ENCODE measurements around the gene RPS18.

The RPS18 gene

DNA sequence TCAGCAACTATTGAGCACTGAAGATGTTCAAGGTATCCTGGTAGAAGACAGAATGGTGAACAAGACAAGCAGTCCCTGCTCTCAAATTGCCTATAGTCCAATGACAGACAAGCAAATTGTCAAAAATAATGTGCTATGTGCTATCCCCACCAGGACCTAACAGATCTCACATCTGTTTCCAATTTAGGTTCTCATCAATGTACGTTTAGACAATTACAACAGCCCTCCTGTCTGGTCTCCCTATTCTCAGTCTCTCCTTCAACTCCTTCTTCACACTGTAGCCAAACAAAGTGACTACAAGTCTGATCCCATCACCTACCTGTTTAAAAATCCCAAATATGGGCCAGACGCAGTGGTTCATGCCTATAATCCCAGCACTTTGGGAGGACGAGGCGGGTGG, 34.5 kb downstream of the RPS18 start:
- TF ChIP-seq, protein P1, sequence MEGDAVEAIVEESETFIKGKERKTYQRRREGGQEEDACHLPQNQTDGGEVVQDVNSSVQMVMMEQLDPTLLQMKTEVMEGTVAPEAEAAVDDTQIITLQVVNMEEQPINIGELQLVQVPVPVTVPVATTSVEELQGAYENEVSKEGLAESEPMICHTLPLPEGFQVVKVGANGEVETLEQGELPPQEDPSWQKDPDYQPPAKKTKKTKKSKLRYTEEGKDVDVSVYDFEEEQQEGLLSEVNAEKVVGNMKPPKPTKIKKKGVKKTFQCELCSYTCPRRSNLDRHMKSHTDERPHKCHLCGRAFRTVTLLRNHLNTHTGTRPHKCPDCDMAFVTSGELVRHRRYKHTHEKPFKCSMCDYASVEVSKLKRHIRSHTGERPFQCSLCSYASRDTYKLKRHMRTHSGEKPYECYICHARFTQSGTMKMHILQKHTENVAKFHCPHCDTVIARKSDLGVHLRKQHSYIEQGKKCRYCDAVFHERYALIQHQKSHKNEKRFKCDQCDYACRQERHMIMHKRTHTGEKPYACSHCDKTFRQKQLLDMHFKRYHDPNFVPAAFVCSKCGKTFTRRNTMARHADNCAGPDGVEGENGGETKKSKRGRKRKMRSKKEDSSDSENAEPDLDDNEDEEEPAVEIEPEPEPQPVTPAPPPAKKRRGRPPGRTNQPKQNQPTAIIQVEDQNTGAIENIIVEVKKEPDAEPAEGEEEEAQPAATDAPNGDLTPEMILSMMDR (IDR thresholded peaks at IDR 0.05; ENCODE audit: borderline replicate concordance, control extremely low read depth, extremely low read depth, insufficient read depth, missing control alignments) = no peak
- in situ Hi-C loops (cut with MboI; ENCODE audit: low sequenced_read_pairs, unreplicated experiment) = no loop called here
- DNase-seq (ENCODE audit: low spot score) = no peak

DNA sequence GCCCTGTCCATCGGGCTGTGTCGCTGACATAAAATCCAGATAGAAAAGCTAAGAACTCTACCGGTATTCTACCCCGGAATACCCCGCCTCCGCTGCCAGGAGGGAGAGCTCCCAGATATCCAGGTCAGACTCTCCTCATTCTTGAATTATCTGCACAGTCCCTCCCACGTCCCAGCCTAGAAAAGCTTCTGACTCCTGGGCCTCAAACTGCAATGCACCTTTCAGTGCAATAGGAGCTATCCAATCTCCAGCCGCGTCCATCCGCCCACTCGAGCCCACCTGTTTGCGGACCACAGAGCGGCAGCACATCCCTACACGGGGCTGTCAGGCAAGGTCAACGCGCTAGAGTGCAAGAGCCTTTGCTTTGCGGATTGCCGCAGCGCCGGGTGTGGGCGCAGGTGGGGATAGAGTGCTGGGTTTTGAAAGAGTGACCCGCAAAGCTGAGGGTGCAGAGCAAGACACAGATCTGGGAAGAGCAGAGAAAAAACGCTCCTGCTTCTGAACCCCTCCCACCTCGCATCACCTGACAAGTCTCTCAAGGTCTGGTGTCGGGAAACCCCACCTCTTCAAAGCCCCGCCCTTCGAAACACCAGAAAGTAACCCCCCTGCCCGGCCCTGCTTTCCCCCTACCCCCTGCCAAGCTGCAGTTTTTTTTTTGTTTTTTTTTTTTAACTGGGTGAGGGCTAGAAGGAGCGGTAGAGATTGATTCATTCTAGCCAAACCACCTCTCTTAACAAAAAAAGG, 40.7 kb downstream of the RPS18 start:
- TF ChIP-seq, protein P1 (IDR thresholded peaks at IDR 0.05; ENCODE audit: borderline replicate concordance, control extremely low read depth, extremely low read depth, insufficient read depth, missing control alignments) = no peak
- in situ Hi-C loops (cut with MboI; ENCODE audit: low sequenced_read_pairs, unreplicated experiment) = no loop called here
- peak; percentile 91 for DNase-seq (ENCODE audit: low spot score)

DNA sequence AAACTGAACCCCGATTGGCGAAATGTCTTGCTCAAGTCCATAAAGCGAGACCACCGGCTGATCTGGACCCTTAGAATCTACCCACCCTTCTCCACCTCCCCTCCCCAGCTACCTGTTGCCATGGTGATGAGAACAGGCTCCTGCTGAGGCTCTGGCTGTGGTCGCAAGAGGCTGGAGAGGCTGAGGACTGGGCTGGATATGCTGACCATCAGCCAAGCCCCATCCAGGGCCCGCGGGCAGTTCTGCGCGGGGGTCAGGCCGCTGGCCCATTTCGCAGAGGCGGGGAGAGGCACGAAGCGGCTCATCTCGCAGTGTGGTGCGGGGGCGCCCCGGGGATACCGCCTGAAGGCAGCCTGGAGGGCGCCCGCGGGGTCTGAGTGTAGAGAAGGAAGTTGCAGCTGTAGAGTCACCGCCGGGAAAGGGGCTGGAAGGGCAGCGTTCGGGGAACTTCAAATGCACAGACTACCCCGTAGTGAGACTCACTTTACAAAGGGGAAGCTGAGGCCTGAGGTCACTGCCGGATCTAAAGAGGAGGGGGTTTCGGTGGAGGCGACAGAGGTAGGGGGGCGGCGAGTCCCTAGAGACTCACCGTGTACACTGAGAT, 41.3 kb downstream of the RPS18 start:
- TF ChIP-seq, protein P1 (IDR thresholded peaks at IDR 0.05; ENCODE audit: borderline replicate concordance, control extremely low read depth, extremely low read depth, insufficient read depth, missing control alignments) = no peak
- peak; percentile 73 for DNase-seq (ENCODE audit: low spot score)
- in situ Hi-C loops (cut with MboI; ENCODE audit: low sequenced_read_pairs, unreplicated experiment) = no loop called here

DNA sequence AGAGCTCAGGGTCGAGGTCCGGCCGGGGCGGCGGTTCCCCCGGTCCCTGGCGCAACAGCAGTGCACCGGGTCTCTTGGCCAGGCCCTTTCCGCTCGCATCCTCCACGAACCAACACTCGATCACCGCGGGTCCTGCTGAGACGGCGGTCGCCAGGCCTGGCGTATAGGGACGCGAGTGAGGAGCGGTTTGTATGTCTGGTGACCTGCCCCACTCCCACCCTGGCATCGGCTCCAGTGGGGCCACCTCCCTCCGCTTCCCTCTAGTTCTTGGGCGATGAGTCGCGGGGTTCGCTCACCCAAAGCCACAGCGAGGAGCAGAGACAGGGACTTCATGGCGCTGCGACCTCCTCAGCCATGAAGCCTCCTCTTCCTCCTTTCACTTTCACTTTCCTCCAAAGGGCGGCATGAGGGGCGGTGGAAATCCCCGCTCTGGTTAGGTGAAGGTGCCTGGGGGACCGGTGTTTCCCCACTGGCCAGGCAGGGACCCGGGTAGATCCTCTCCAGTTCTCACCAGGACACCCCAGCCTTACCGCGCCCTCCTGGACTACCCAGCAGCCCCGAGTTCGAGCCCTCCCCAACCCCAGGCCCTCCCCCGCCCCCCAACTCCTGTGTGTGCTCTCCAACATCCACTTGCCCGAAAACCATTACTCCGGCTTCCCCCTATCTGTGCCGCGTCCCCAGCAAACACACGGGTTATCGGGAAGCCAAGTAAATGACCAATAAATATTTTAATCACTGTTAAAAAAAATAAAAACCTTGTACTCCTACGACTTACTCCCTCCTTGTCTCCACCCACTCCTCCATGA, 42.0 kb downstream of the RPS18 start, which contains the start of gene TAPBP:
Gene TAPBP (minus strand): TSS at position 370 of the 806 bp plus-strand sequence. CDS start 37 bp downstream, at position 333.
- TF ChIP-seq, protein P1 (IDR thresholded peaks at IDR 0.05; ENCODE audit: borderline replicate concordance, control extremely low read depth, extremely low read depth, insufficient read depth, missing control alignments) = no peak
- peak; percentile 90 for DNase-seq (ENCODE audit: low spot score)
- in situ Hi-C loops (cut with MboI; ENCODE audit: low sequenced_read_pairs, unreplicated experiment) = no loop called here

DNA sequence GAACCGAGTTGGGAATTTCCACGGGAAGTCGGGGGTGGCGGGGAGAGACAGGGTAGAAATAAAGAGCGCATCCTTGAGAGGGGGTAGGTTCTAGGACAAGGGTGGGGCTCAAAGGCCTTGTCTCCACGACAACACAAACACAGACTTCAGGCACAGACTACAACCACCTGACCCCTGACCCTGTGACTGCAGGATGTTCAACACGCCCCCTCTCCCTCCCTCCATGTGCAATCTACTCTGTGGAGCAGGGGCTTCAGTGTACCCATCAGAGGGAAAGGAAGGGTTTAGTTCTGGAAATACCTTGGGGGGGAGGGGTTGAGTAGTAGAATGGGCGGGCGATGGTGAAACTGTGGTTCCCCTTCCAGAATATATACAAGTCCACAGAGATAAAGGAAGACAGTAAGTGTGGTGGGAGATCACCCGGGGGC, 42.7 kb downstream of the RPS18 start:
- TF ChIP-seq, protein P1 (IDR thresholded peaks at IDR 0.05; ENCODE audit: borderline replicate concordance, control extremely low read depth, extremely low read depth, insufficient read depth, missing control alignments) = no peak
- DNase-seq (ENCODE audit: low spot score) = peak; percentile 73
- in situ Hi-C loops (cut with MboI; ENCODE audit: low sequenced_read_pairs, unreplicated experiment) = no loop called here

All from GM13976 (cell line).